Skeletal muscle satellite cell (primary cell): ENCODE results near the gene OGFOD1.

Source experiments
- H3K27me3 ChIP-seq: 2 replicates; pipeline ENCODE4 v1.7.0; 2013; ENCODE audit warnings: low read length; ENCODE audit not compliant: control insufficient read depth, insufficient read depth
- H3K36me3 ChIP-seq: 2 replicates; pipeline ENCODE4 v1.7.0; 2013; ENCODE audit warnings: mild to moderate bottlenecking, control low read depth, low read length; ENCODE audit not compliant: insufficient read depth
- H3K4me1 ChIP-seq: 2 replicates; pipeline ENCODE4 v1.7.0; 2013; ENCODE audit warnings: low read length; ENCODE audit not compliant: control insufficient read depth, insufficient read depth
- H3K4me2 ChIP-seq: 2 replicates; pipeline ENCODE4 v1.7.0; 2013; ENCODE audit warnings: mild to moderate bottlenecking, low read length
- H3K4me3 ChIP-seq: 2 replicates; pipeline ENCODE4 v1.7.0; 2013; ENCODE audit warnings: low read length
- H3K9ac ChIP-seq: 2 replicates; pipeline ENCODE4 v1.7.0; 2013; ENCODE audit warnings: mild to moderate bottlenecking, low read depth, low read length, moderate library complexity
- H3K9me3 ChIP-seq: replicated peaks from 2 replicates; pipeline ENCODE4 v1.7.0; 2013; ENCODE audit warnings: mild to moderate bottlenecking, control low read depth, low read length

The OGFOD1 gene

DNA sequence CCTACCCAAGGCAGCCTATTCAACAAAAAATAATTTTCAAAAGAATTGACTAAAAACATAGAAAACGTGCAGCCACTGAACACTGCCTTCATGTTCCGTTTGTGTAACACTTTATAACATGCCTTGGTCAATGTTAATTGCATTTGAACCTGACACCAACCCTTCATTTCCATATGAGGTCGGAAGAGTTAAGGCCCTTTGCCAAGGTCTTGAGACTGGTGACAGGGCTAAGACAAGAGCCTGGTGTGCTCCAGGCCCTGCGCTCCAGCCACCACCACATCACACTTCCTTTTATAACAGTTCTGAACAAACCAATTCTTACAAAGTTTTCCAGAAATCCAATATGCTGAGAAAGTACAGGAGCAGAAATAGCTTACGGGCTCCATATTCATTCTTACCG, 64.3 kb downstream of the OGFOD1 start:
- H3K9ac ChIP-seq, result no peak overlapping the region
- no peak overlapping the region for H3K4me2 ChIP-seq
- no peaks in the 10 kb centered on the region for H3K27me3 ChIP-seq
- no peaks in the 10 kb centered on the region for H3K9me3 ChIP-seq
- no peaks in the 10 kb centered on the region for H3K36me3 ChIP-seq
- H3K4me3 ChIP-seq, result no peak overlapping the region
- H3K4me1 ChIP-seq, result peaks cover 51% of the 10 kb centered on the region

- Histone ChIP-seq H3K4me3 (no peak overlapping the region), H3K4me2 (no peak overlapping the region), H3K9me3 (no peaks in the 10 kb centered on the region), H3K36me3 (no peaks in the 10 kb centered on the region), H3K4me1 (peaks cover 41% of the 10 kb centered on the region), H3K9ac (no peak overlapping the region), H3K27me3 (no peaks in the 10 kb centered on the region)
Observed at GRCh38 chr16:56517206-56517605, 65.9 kb downstream of the OGFOD1 start.

- peak overlapping the region; percentile 5 for H3K4me3 ChIP-seq
- peak overlapping the region; percentile 77 for H3K4me2 ChIP-seq
- peaks cover 41% of the 10 kb centered on the region for H3K4me1 ChIP-seq
Observed at GRCh38 chr16:56518425-56518824, 67.1 kb downstream of the OGFOD1 start.

DNA sequence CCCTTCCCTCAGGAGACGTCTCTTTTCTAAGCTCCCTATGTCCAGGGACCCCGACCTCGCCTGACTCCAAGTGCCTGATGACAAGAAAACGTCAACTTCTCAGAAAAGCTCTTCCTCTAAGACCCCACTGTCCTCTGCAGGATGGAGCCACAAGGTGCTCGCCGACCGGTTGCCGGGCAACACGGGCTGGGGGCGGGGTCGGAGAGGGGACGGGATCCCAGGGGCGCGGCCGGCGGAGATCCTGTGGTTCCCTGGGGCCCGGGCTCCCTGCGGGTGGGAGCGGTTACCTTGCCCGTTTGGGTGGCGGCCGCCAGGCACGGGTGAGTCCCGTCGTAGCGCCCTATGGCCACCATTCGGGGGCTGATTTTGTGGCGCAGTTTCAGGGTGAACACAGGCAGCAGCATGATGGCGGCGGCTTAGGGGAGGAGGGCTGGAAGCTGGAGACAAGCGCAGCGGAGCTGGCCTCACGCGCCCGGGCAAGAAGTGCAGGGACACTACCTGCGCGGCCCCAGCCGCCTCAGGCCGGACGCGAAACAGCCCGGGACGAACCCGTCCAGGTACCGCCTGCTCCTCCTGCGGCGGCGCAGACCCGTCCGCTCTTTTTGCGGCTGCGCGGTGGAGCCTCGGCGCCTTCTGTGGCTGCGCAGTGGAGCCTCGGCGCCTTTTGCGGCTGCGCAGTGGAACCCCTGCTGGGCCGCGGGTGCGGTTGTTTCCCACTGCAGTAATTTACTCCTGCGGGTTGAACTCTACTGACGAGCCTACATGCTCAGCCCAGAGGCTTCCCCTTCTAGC, 68.3 kb downstream of the OGFOD1 start, which contains the start of gene BBS2:
BBS2 (minus strand) TSS at position 566 of the 792 bp plus-strand sequence; CDS start at position 404, 162 bp downstream.
- Histone ChIP-seq H3K4me2 (peak within 1 kb of the TSS; percentile 77), H3K4me1 (peaks cover 34% of the 10 kb centered on the region), H3K27me3 (no peaks in the 10 kb centered on the region)

More at GRCh38 chr16:56518425-56518824, 67.1 kb downstream of the OGFOD1 start:
- H3K9ac ChIP-seq, result no peak overlapping the region
- H3K9me3 ChIP-seq, result no peaks in the 10 kb centered on the region
- H3K36me3 ChIP-seq, result no peaks in the 10 kb centered on the region
- no peaks in the 10 kb centered on the region for H3K27me3 ChIP-seq

GRCh38 chr16:56520251-56520577, 68.9 kb downstream of the OGFOD1 start:
- H3K9me3 ChIP-seq, result no peaks in the 10 kb centered on the region
- H3K4me1 ChIP-seq, result peaks cover 31% of the 10 kb centered on the region
- H3K4me2 ChIP-seq, result peak overlapping the region; percentile 77
- no peaks in the 10 kb centered on the region for H3K27me3 ChIP-seq
- H3K9ac ChIP-seq, result peak overlapping the region; percentile 88
- no peaks in the 10 kb centered on the region for H3K36me3 ChIP-seq
- peak overlapping the region; percentile 89 for H3K4me3 ChIP-seq

More for the DNA sequence above, 68.3 kb downstream of the OGFOD1 start, which contains the start of gene BBS2:
- no peaks in the 10 kb centered on the region for H3K9me3 ChIP-seq
- H3K4me3 ChIP-seq, result peak within 1 kb of the TSS; percentile 89
- no peaks in the 10 kb centered on the region for H3K36me3 ChIP-seq
- peak within 1 kb of the TSS; percentile 88 for H3K9ac ChIP-seq

- Histone ChIP-seq H3K4me1 (peaks cover 12% of the 10 kb centered on the region), H3K9ac (no peak overlapping the region), H3K27me3 (no peaks in the 10 kb centered on the region), H3K9me3 (no peaks in the 10 kb centered on the region), H3K4me2 (peak overlapping the region; percentile 17), H3K4me3 (no peak overlapping the region), H3K36me3 (no peaks in the 10 kb centered on the region)
Observed at GRCh38 chr16:56525236-56525635, 73.9 kb downstream of the OGFOD1 start.
